Peyer's patch (tissue), 4 donors: Measurements from ENCODE around the gene CFAP43. TPM values are rescaled to one million over a fixed set of nuclear protein-coding genes. Genes with fewer than 3 reads are reported as not detected.

ENCODE experiments used
- DNase-seq, 3 donors: peaks; one replicate each; pipeline ENCODE4 v3.0.0-alpha.2; 2017 to 2019
- H3K27ac ChIP-seq, 4 donors: fragments of 200-600 bp; sonication (generic); one replicate each; pipeline ENCODE4 v1.5.1; 2016 to 2019
- H3K27me3 ChIP-seq, 2 donors: fragments of 200-600 bp; sonication (generic); one replicate each; pipeline ENCODE4 v1.5.1; 2019
- H3K36me3 ChIP-seq, 3 donors: fragments of 200-600 bp; sonication (generic); one replicate each; pipeline ENCODE4 v1.5.1; 2016 to 2019
- H3K4me1 ChIP-seq, 4 donors: fragments of 200-600 bp; sonication (generic); one replicate each; pipeline ENCODE4 v1.5.1; 2016 to 2019
- H3K4me3 ChIP-seq, 4 donors: fragments of 200-600 bp; sonication (generic); 1 replicate in 3 of 4; 2 replicates in 1 of 4; pipeline ENCODE4 v1.5.1; 2016 to 2019; ENCODE audit warnings: mild to moderate bottlenecking in 1 of 4
- H3K9me3 ChIP-seq, 4 donors: fragments of 200-600 bp; sonication (generic); one replicate each; pipeline ENCODE4 v1.5.1; 2016 to 2019; ENCODE audit warnings: mild to moderate bottlenecking in 1 of 4
- CTCF ChIP-seq, 6 experiments: fragments of 450-650 bp in 4 of 6; fragments of 200-600 bp in 2 of 6; sonication (generic) in 1 of 6; IDR thresholded peaks; one replicate each; pipeline ENCODE4 v1.5.1; 2017 to 2019; ENCODE audit warnings: antibody characterized with exemption in 6 of 6, mild to moderate bottlenecking in 3 of 6, moderate library complexity in 1 of 6
- POLR2A ChIP-seq, 2 donors: fragments of 450-650 bp; IDR thresholded peaks; one replicate each; pipeline ENCODE4 v1.5.1; 2017; ENCODE audit warnings: antibody characterized with exemption in 2 of 2, mild to moderate bottlenecking in 2 of 2, moderate library complexity in 2 of 2
- total RNA-seq, 4 donors: library from RNA; depleted of rRNA; stranded (reverse); fragments of >200 nt; gene quantifications; one replicate each; pipeline ENCODE4 v1.1.0, GENCODE V29; 2016

CFAP43 gene
- total RNA-seq, 4 donors from 2014 or later: 0.27 to 12.4 (median 0.76) TPM; not detected in 1

DNA sequence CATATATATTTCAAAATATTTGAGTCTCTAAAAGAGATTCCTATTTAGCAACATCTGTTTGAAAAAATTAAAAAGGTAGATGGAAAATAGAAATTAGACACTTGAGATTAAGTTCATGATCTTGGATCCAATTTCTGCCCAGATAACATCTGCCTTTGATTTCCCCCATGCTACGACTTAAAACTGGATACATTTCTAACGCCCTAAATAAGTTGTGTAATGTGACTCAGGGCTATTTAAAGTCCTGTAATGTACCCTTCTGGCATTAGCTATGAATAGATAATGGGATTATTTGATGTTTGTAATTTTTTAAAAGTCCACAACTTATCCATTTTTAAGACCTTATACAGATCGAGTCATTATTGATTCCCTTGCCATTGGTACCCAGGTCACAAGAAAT, 23.4 kb downstream of the CFAP43 start:
- H3K9me3 ChIP-seq: no peaks in the 10 kb centered on the region
- no peak overlapping the region for H3K27ac ChIP-seq
- TF ChIP-seq POLR2A (IDR thresholded peaks at IDR 0.05) (no peak), CTCF (IDR thresholded peaks at IDR 0.05) (no peak)
- no peaks in the 10 kb centered on the region for H3K4me1 ChIP-seq
- no peaks in the 10 kb centered on the region for H3K36me3 ChIP-seq
- no peak for DNase-seq
- no peaks in the 10 kb centered on the region for H3K27me3 ChIP-seq
- H3K4me3 ChIP-seq: no peak overlapping the region

DNA sequence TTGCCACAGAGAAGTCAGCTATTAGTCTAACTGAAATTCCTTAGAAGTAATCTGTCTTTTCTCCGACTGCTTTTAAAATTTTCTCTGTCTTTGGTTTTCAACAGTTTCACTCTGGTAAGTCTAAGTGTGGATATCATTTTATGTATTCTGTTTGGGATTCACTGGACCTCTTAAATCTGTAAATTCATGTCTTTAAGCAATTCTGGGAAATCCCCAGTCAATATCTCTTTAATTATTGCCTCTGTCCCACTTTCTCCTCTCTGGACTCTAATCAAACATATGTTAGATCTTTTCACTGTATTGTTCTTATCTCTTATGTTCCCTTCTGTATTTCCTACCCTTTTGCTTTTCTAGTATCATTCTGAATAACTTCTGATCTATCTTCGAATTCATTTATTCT, 29.9 kb downstream of the CFAP43 start:
- Histone ChIP-seq H3K36me3 (no peaks in the 10 kb centered on the region), H3K27ac (no peak overlapping the region), H3K27me3 (no peaks in the 10 kb centered on the region), H3K4me3 (no peak overlapping the region), H3K9me3 (no peaks in the 10 kb centered on the region), H3K4me1 (no peaks in the 10 kb centered on the region)
- TF ChIP-seq CTCF (IDR thresholded peaks at IDR 0.05) (no peak), POLR2A (IDR thresholded peaks at IDR 0.05) (no peak)
- DNase-seq: no peak

- no peaks in the 10 kb centered on the region for H3K27me3 ChIP-seq
- H3K4me3 ChIP-seq: no peak overlapping the region
- TF ChIP-seq CTCF (IDR thresholded peaks at IDR 0.05) (no peak), POLR2A (IDR thresholded peaks at IDR 0.05) (no peak)
- no peaks in the 10 kb centered on the region for H3K9me3 ChIP-seq
- no peak overlapping the region for H3K27ac ChIP-seq
- H3K4me1 ChIP-seq: no peaks in the 10 kb centered on the region
- H3K36me3 ChIP-seq: no peaks in the 10 kb centered on the region
- no peak for DNase-seq
These were observed 30.5 kb downstream of the CFAP43 start for GRCh38 chr10:104201636-104202035.

DNA sequence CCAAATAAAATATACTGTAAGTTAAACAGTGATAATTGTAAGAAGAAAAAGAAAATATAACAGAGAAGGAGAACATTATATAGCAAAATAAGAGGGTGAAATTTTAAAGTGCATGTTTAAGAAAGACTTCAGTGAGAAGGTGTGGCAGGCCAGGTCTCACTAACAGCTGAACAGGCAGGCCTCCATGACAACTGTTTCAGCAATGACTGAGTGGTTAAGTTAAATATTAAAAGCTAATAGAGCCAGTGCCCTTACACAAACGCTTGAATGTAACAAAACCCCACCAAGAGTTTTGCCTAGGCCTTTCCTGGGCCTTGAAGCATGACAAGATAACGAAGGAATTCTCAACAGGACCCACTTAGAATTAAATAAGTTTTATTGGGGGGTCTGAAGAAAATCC, 32.6 kb downstream of the CFAP43 start:
- DNase-seq: no peak
- no peaks in the 10 kb centered on the region for H3K9me3 ChIP-seq
- no peaks in the 10 kb centered on the region for H3K4me1 ChIP-seq
- H3K27ac ChIP-seq: no peak overlapping the region
- TF ChIP-seq CTCF (IDR thresholded peaks at IDR 0.05) (no peak), POLR2A (IDR thresholded peaks at IDR 0.05) (no peak)
- no peaks in the 10 kb centered on the region for H3K27me3 ChIP-seq
- H3K4me3 ChIP-seq: no peak overlapping the region
- no peaks in the 10 kb centered on the region for H3K36me3 ChIP-seq

DNA sequence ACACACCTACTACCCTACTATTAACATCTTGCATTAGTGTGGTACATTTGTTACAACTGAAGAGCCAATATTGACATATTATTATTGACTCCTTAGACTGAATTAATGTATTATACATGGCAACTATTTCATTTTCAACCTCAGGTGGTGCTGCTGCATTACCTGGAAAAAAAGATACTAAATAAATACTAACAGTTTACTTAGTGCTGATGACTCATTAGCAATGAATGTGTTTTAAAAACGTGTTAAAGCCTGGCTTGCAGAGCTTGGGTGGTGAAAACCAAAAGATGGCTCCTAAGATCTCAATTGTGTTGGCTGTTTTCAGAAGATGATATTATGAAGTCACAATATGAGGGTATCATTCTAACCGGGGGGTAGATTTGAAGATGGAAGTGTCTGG, 34.8 kb downstream of the CFAP43 start:
- TF ChIP-seq CTCF (IDR thresholded peaks at IDR 0.05) (peak in 1 of 6 experiments; percentile 4), POLR2A (IDR thresholded peaks at IDR 0.05) (no peak)
- DNase-seq: no peak
- H3K27ac ChIP-seq: no peak overlapping the region
- no peaks in the 10 kb centered on the region for H3K27me3 ChIP-seq
- H3K9me3 ChIP-seq: no peaks in the 10 kb centered on the region
- H3K4me1 ChIP-seq: no peaks in the 10 kb centered on the region
- no peak overlapping the region for H3K4me3 ChIP-seq
- no peaks in the 10 kb centered on the region for H3K36me3 ChIP-seq

DNA sequence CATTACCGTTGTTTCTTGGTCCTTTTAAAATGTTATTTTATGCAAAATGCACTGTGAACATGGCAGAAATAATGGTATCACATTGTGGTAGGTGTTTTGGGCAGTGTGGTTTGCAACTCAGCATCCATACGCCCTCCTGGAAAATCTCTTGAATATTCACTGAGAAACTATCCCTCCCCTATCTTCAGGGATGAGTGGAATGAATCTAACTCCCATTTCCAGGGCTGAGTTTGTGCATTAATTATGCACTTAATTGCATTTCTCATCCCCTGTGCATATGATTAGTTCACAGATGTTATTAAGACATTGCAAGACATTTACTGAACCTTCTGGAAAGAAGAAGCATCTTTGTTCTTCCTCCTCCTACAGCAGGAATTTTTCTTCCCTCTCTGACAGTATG, 36.5 kb downstream of the CFAP43 start:
- Histone ChIP-seq H3K36me3 (no peaks in the 10 kb centered on the region), H3K27ac (no peak overlapping the region), H3K9me3 (no peaks in the 10 kb centered on the region), H3K4me3 (no peak overlapping the region), H3K27me3 (no peaks in the 10 kb centered on the region), H3K4me1 (no peaks in the 10 kb centered on the region)
- TF ChIP-seq CTCF (IDR thresholded peaks at IDR 0.05) (no peak), POLR2A (IDR thresholded peaks at IDR 0.05) (no peak)
- no peak for DNase-seq
